ENCODE measurements around the gene FOLR2.
"Not testable (repeated sequence)": the region's sequence is repeated elsewhere in the genome, so short reads cannot be mapped to it uniquely, and the experiment has no call there.

The FOLR2 gene

GRCh38 chr11:72216638-72217037 lies at the start of gene FOLR2:
Gene FOLR2 (plus strand): TSS chr11:72216794. CDS start chr11:72218585, 1,791 bp downstream.
- no peak for DNase-seq (ENCODE audit: low read depth in 1 of 2, low spot score in 1 of 2)

- DNase-seq (ENCODE audit: low read depth in 1 of 2, low spot score in 1 of 2) = not testable (repeated sequence)
These were observed 47.5 kb upstream of the FOLR2 start for GRCh38 chr11:72169046-72169555.

GRCh38 chr11:72169754-72170153 lies 46.8 kb upstream of the FOLR2 start:
- not testable (repeated sequence) for DNase-seq (ENCODE audit: low read depth in 1 of 2, low spot score in 1 of 2)

- DNase-seq (ENCODE audit: low read depth in 1 of 2, low spot score in 1 of 2) = not testable (repeated sequence)
These were observed 44.6 kb upstream of the FOLR2 start for GRCh38 chr11:72172043-72172442.

- no peak for DNase-seq (ENCODE audit: low read depth in 1 of 2, low spot score in 1 of 2)
These were observed 43.3 kb upstream of the FOLR2 start for GRCh38 chr11:72173291-72173690.

GRCh38 chr11:72174302-72175070 lies 42.1 kb upstream of the FOLR2 start:
- no peak for DNase-seq (ENCODE audit: low read depth in 1 of 2, low spot score in 1 of 2)

GRCh38 chr11:72177656-72178055 lies 38.9 kb upstream of the FOLR2 start:
- no peak for DNase-seq (ENCODE audit: low read depth in 1 of 2, low spot score in 1 of 2)

- DNase-seq (ENCODE audit: low read depth in 1 of 2, low spot score in 1 of 2) = no peak
These were observed 37.4 kb upstream of the FOLR2 start for GRCh38 chr11:72179049-72179803.

GRCh38 chr11:72179804-72180396 lies 36.7 kb upstream of the FOLR2 start:
- DNase-seq (ENCODE audit: low read depth in 1 of 2, low spot score in 1 of 2) = no peak

GRCh38 chr11:72180892-72181552 lies 35.6 kb upstream of the FOLR2 start:
- DNase-seq (ENCODE audit: low read depth in 1 of 2, low spot score in 1 of 2) = not testable (repeated sequence)

GRCh38 chr11:72181553-72181958 lies 35.0 kb upstream of the FOLR2 start:
- DNase-seq (ENCODE audit: low read depth in 1 of 2, low spot score in 1 of 2) = not testable (repeated sequence)

- DNase-seq (ENCODE audit: low read depth in 1 of 2, low spot score in 1 of 2) = no peak
These were observed 28.3 kb upstream of the FOLR2 start for GRCh38 chr11:72188267-72188666.

GRCh38 chr11:72189455-72190250 lies 26.9 kb upstream of the FOLR2 start:
- no peak for DNase-seq (ENCODE audit: low read depth in 1 of 2, low spot score in 1 of 2)

- no peak for DNase-seq (ENCODE audit: low read depth in 1 of 2, low spot score in 1 of 2)
These were observed 25.9 kb upstream of the FOLR2 start for GRCh38 chr11:72190631-72191071.

- DNase-seq (ENCODE audit: low read depth in 1 of 2, low spot score in 1 of 2) = no peak
These were observed 24.6 kb upstream of the FOLR2 start, which contains the start of gene FOLR1 for GRCh38 chr11:72191961-72192381. Gene FOLR1 (plus strand): TSS chr11:72192140. CDS start chr11:72192174, 34 bp downstream.

- DNase-seq (ENCODE audit: low read depth in 1 of 2, low spot score in 1 of 2) = no peak
These were observed 20.9 kb upstream of the FOLR2 start for GRCh38 chr11:72195518-72196270.

GRCh38 chr11:72201445-72201844 lies 15.1 kb upstream of the FOLR2 start:
- DNase-seq (ENCODE audit: low read depth in 1 of 2, low spot score in 1 of 2) = not testable (repeated sequence)

- no peak for DNase-seq (ENCODE audit: low read depth in 1 of 2, low spot score in 1 of 2)
These were observed 14.0 kb upstream of the FOLR2 start for GRCh38 chr11:72202571-72202970.

GRCh38 chr11:72203163-72203562 lies 13.4 kb upstream of the FOLR2 start:
- no peak for DNase-seq (ENCODE audit: low read depth in 1 of 2, low spot score in 1 of 2)
